Smooth muscle cell of trachea (primary cell): ENCODE measurements around the gene CYP11A1. TPM values are rescaled to one million over a fixed set of nuclear protein-coding genes. Genes with fewer than 3 reads are reported as not detected.

ENCODE experiments used
- total RNA-seq: library from RNA; depleted of rRNA; stranded (reverse); fragments of >200 nt; gene quantifications from 2 replicates; pipeline ENCODE4 v1.2.1, GENCODE V29; 2014

CYP11A1 gene
- total RNA-seq: 0.83 and 1.0 TPM in 2 replicates

GRCh38 chr15:74367296-74367854, at the start of gene CYP11A1:
CYP11A1 (minus strand) TSS chr15:74367646; CDS start chr15:74367585, 61 bp downstream.

Other genes starting within 250 kb of the CYP11A1 start
- gene ISLR2, start 237.1 kb downstream of the CYP11A1 start, total RNA-seq: not detected in 2 replicates
- gene ISLR, start 193.9 kb downstream of the CYP11A1 start, total RNA-seq: 92.1 and 202 TPM in 2 replicates
- 0.29 and 0.83 TPM in 2 replicates for gene STRA6, start 164.9 kb downstream of the CYP11A1 start, total RNA-seq
- not detected in 2 replicates for gene CCDC33, start 131.3 kb downstream of the CYP11A1 start, total RNA-seq
- 15.1 and 21.8 TPM in 2 replicates for gene SEMA7A, start 66.3 kb upstream of the CYP11A1 start, total RNA-seq
- gene UBL7, start 93.5 kb upstream of the CYP11A1 start, total RNA-seq: 41.9 and 42.0 TPM in 2 replicates
- gene ARID3B, start 173.6 kb upstream of the CYP11A1 start, total RNA-seq: 1.0 and 1.5 TPM in 2 replicates
- gene CLK3, start 248.2 kb upstream of the CYP11A1 start, total RNA-seq: 46.5 and 60.9 TPM in 2 replicates